GM18511 (cell line): ENCODE data around the gene ATXN1.
"Not testable (repeated sequence)": the region's sequence is repeated elsewhere in the genome, so short reads cannot be mapped to it uniquely, and the experiment has no call there.

Experiments used
- ATAC-seq: cut with Tn5 transposase; IDR thresholded peaks from one replicate; pipeline ENCODE4 v1.9.1; 2021; ENCODE audit warnings: mild to moderate bottlenecking, moderate library complexity; ENCODE audit not compliant: unreplicated experiment

ATXN1 gene

DNA sequence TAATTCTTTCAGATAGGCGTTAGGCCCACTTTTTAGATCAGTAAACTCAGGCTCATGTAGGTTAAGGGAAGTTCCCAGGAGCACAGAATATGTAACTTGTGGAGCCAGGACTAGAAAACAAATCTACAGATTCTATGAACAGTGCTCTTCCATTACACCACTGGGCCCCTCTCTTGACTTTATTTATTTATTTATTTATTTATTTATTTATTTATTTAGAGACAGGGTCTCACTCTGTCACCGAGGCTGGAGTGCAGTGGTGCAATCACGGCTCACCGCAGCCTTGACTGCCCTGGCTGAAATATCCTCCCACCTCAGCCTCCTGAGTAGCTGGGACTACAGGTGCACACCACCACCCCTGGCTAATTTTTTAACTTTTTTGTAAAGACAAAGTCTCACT lies 382.9 kb downstream of the ATXN1 start:
- not testable (repeated sequence) for ATAC-seq

DNA sequence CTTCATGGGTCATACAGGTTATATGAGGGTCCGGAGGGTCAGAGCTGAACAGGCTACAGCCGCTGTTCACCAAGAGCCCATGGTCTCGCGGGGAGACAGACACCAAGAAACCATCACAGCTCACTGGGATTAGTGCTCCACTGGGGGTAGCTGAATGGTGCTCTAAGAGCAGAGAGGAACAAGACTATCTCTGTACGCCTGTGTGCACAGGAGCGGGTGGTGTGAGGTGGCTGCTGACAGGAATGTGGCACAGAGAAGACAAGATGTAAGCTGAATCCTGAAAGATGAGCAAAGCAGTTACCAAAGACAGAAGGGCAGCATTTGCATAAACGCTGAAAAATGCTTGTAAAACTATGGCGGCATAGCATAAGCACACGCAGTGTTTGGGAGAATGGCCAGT lies 383.8 kb downstream of the ATXN1 start:
- no peak for ATAC-seq

DNA sequence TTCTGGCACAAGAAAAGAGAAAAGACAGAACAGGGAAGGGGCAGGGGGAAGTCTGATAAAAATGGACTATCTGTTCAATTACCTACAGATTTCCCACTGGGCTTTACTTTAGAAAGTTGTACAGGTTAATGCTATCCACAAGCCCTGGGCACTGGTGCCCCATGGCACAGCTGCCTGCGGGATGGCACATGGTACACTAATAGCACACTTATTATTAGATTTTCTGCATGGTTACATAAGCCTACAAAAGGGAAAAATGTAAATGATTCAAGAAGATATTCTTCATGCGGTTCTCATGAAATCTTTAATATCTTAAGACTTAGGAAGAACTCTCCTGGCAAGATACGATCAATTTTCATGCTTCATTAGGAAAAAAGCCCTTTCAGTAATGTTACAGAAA lies 385.4 kb downstream of the ATXN1 start:
- ATAC-seq: no peak

DNA sequence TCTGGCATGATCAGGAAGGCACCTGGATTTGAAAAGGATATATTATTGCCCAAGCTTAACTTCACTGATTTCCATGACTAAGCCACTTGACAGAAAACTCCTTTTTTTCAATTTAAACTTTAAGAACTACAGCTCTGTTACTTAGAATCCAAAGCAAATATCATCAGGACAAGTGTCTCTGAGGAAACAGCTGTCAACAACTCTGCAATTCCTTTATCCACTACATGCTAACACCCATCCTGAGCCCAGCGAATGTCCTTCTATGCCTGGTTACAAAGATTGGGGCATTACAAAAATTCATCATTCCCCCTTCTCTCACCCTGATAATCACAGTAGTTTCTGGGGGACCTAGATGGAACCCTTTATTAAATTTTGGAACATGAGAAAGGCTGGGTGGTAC lies 386.1 kb downstream of the ATXN1 start:
- ATAC-seq: no peak

DNA sequence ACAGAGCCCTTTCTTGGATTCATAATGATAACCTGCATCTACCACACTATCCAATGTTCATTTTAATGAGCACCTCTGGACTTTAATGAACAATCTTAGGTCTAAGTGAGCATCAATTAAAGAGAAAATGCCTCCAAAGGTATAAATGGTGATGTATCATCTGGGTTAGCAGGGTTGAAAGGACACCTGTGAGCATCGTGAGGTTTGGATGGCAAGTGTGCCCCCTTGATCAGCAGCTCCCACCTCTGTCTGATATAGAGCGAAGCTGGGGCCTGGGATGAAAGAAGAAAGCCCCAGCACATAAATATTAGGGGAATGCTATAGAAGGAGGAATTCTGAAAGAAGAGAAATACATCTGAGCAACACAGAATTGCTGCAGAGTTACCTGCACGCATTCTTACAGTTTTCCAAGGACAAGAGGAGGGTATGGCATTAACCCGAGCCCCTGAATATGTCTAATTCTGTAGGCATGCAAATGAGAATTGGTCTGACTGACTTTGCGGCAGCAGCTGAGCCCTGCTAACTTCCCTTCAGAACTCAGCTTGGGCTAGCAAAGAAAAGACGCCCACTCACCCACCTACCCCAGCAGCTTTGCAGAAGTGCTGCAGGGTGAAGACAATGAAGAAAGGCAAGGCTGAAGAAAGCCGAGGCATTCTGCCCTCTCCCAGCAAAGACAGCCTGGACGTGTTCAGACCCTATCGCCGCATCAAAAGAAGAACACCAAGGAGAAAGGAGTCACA lies 386.6 kb downstream of the ATXN1 start:
- peak; percentile 87 for ATAC-seq

DNA sequence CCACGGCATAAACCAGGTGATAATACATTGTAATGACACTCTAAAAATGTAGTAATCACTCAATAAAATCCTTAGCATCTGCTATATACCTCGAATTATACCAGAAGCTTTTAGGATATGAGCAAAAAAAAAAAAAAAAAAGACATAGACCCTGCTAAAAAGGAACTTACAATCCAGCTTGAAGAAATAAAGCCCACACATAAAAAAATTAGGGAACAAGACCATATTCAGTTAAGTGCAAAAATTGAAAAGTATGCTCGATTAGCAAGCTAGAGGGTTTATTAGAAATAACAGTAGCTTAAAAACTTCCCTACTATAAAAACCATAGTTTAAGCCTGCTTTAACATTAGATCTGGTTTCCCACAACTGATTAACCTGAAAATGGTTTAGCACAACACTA lies 387.2 kb downstream of the ATXN1 start:
- ATAC-seq: no peak

DNA sequence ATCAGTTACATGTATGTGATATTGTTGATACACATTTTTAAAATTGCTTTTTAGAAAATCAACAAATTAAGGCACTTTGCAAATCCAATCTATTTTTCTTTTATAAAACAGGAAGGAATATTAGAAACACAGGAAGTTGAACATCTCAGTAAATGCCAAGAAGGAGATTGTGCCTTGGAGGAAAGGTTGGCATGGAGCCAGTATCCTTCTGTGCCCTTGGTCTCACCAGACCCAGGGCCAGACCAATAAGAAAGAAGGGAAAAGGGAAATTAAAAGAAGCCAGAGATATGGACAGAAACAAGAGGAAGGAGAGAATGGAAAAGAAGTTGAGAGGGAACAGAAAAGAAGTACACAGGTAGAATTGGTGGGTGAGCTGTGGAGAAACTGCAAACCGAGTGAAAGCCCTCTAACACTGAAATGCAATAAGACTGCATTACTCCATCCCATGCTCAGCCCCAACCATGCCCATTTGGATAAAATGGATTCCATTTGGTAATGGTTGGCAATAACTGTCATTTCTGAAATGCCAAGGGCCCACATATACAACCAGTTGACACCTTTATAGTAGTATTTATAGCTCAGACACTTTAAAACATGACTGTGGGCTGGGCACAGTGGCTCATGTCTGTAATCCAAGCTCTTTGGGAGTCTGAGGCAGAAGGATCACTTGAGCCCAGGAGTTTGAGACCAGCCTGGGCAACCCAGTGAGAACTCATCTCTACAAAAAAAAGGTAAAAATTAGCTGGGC lies 389.1 kb downstream of the ATXN1 start:
- ATAC-seq: no peak

DNA sequence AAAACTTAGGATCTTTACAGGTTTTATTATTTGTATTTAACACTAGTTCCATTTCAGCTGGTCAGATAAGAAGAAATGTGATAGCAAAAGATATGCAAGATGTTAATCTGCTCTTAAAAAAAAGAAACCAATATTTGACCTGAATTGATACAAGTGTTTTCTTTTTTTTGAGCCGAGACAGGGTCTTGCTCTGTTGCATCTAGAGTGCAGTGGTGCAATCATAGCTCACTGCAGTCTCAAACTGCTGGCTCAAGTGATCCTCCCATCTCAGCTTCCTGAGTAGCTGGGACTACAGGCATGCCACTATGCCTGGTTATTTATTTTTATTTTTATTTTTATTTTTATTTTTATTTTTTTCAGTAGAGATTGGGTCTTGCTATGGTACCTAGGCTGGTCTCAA lies 389.9 kb downstream of the ATXN1 start:
- no peak for ATAC-seq

DNA sequence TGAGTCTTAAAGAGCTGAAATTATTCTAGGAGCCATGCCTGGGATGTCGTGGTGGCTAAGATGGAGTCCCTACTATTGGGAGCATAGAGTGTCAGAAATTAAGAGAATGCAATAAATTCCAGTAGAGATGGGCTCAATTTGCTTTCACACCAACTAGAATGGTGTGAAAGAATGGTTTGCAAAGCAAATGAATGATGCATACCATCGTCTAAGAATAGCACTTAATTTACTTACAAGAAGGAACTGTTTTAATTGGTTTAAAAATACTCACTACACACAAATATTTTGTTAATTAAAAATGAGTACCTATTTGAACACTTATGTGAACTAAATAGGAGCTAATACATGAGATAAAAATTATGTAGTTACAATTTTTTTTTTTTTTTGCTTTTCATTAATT lies 390.3 kb downstream of the ATXN1 start:
- no peak for ATAC-seq

DNA sequence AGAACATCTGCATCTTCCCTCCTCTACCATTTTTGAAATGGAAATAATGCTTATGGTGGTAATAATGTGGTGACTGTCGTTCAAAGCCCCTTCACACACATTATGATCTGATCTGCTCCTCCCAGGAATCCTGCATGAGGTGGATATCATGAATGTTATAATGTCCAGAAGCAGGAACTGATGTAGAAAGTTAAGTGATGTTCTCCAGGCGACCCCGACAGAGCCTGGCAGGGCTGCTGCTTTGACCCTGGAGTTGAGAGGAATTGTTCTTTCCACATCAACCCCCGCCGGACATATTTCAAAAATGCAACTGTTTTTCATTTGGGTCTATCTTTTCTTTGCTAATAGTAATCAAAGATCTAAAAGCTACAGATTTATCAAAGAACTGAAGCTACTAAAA lies 391.3 kb downstream of the ATXN1 start:
- ATAC-seq: no peak

DNA sequence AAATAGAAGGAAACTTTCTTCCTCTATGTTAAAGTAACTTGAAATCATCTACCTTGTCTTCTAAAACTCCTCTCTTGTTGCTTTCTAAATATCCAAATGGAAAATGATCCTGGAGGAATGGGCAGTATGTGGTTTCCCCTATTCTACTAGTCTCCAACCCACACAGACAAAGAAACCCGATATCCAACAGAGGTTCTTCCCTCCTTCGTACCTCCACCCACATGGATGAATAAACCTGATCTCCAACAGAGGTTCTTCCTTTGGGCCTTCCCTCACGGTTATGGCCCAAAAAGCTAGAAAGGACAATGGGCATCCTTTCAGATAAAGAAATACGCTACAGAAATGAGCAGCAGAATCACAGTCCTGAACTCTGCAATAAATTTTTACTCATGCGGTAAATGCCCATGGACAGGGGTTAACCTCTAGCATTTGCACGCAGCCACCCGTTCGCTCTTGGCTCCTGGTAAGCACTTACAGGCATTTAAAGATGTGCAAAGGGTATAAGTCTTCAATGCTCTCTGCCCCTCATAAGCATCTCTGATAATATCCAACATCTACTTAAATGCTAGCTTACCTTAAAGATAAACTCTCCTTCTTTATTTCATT lies 392.0 kb downstream of the ATXN1 start:
- ATAC-seq: no peak

DNA sequence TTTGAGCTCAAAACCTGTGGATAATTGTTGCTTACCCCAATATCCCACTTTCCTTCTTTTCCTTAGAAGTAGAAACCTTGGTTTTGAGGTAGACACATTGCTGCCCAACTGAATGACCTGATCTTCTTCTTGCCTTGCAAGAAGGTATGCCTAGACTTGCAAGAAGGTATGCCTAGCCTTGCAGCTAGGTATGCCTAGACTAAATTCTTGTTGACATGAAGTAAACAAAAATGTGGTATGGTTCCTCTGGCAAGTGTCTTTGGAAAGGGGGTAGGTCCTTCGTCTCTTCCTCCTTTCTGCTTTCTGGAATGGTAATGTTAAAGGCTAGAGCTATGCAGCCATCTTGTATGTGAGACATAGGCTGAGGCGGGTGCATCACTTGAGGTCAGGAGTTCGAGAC lies 393.7 kb downstream of the ATXN1 start:
- ATAC-seq: no peak

DNA sequence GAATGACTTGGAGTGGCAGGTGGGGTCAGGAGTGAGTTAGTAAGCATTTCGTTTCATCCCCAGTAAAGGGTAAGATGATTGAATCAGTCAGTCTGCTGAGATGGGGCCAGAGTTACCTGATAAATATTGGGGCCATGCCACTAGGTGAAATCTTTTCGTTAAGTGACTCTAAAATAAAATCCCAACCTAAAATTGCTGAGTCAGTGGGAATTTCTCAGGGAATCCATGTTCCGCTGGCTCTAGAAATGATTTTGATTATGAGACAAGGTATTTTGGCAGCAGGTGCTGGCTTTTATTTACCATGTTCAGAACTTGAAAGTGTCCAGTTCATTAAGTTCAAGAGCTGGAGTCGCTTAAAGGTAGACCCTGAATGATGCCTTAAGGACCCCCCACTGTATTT lies 397.5 kb downstream of the ATXN1 start:
- no peak for ATAC-seq

DNA sequence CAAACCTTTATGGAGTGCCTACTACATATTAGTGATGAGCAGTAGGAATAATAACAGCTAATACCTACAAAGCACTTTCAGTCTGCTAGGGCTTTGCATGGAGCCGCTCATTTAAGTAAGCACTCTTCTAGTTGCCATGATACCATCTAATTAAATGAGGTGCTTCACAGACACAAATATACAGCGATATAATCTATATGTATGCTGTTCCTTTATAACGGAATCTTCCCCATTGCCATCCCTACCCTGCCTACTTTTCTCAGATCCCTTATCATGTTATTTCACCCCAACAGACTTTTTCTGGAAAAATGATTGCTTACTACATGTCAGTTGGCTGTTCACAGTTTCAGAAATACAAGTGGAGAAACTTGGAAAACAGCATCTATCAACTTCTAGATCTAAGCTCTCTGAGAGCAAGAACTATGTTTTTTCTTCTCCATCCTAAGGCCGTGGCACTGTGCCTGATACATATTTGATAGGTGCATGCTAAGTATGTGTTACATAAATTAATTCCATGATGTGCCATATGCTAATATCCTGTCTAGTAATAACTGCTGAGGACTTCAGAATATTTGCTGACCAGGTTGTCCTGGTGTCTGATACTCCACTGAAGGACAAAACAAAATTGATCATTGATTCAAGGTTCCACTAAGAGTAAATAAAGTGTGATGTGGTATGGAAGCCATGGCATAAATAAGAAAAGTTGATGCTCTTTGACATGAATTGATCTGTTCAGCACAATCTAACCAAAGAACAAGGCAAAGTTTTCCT lies 398.3 kb downstream of the ATXN1 start:
- ATAC-seq: no peak

DNA sequence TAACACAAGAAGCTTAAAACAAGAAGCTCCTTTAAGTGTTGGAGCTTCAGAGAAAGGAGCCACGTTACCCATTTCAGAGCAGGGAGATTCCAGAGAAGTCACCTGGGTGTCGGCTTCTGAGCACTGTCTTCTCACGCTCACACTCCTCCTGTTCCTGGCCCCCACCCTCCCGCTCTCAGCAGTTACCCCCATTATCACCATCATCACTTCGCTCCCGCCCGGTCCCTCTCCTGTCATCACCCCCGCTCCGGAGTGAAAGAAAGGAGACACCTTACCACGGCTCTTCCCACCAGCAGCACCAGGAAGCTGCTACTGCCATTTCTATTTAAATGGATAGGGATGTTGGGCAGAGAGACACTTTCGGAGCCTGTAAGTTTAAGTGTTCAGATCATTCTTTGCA lies 399.0 kb downstream of the ATXN1 start:
- ATAC-seq: no peak

DNA sequence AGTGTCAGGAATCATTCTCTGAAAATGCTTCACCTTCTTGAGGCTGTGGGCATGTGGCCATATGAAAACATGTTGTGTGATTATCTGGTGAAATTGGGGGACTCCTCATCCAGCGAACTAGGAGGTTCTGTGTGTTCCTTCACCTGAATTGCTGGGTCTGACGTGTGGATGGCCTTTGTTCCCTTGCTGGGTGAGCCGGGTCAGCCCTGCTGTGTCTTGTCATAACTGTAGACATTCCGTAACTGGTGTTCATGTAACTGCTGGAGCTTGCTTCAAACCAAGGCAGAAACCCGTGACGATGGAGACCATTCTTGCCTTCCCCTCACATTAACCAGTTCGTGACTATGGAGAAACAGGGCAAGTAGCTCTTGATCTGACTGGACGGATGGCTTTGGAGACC lies 399.4 kb downstream of the ATXN1 start:
- no peak for ATAC-seq

DNA sequence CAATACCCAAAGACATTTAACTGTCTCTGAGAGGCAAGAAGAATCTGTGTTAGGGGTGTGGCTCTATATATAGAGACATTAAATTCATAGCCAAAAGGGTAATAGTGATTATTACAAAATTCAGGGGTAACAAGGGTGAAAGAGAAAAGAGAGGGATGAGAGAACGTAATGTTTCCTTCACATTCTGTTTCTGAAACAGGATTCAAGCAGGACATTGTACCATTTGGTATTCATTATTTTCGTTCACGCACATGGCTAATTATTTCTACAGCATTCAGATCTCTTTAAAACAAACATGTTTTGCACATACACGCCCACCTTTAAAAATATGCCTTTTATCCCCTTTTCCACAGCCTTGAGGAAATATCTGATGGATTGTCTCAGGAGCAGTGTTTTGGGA lies 400.1 kb downstream of the ATXN1 start:
- no peak for ATAC-seq

DNA sequence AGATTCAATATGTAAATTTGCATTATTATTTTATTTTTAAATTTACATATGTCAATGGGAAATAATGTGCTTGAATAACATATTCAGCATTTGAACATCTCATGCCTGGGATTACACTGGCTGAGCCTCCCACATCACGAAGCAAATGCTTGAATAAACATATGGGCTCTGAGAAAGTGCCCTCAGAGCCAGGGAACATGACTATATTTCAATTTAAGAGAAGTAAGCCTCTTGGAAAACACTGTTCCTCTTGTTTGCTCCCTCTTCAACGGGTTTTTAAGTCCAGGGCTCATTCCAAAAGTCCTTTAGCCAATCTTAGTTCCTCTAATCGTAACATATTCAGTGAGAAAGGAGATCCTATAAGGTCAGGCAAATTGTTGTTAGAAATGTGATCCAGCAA lies 400.9 kb downstream of the ATXN1 start:
- no peak for ATAC-seq

DNA sequence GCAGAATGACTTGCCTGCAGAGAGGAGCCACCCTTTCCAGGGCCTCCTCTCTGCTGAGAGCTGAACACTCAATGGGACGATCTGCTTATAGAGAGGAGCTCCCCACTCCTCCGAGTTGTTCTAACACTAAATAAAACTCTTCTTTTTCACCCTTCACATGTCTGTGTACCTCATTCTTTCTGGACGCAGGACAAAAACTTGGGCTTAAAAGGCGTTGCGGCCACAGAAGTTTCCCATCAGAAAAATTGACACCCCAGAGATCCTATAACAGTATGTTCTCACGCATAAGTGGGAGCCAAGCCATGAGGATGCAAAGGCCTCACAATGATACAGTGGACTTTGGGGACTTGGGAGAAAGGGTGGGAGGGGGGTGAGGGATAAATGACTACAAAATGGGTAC lies 401.7 kb downstream of the ATXN1 start:
- ATAC-seq: no peak

DNA sequence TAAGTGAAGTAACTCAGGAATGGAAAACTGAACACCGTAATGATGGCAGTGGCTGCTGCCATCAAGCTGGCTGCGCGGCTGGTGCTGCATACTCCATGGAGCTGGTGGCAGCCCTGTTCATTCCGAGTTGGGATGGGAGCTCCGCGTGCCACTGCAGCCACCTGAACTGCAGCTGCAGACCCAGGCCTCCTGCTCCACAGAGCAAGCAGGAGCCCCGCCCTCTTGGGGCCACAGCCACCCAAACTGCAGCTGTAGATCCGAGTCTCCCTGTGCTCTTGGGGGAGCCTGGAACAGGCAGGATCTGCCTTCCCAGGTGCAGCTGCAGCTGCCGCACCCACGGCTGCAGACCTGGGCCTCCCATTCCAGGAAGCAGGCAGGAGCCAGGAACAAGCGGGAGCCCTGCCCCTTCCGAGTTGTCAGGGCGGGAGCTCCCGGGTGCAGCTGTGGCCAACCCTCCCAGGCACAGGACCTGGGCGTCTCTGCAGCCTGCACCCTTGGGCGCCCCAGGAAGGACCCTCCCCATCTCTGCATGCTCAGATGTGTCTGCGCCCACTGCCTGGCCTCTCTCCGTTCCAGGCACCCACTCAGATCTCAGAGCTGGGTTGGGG lies 402.6 kb downstream of the ATXN1 start:
- ATAC-seq: no peak
